Endothelial cell of umbilical vein (primary cell): ENCODE measurements around the gene ID2. TPM values are rescaled to one million over a fixed set of nuclear protein-coding genes. Genes with fewer than 3 reads are reported as not detected.

ENCODE experiments used
- BruUV-seq: library from RNA; stranded (reverse); fragments of 400-500 nt; replicated peaks from 2 replicates; lab custom pipeline; 2021; lab: Mats Ljungman, UMichigan
- CTCF ChIA-PET: fragments of 300-600, 350-600 bp; sonication (Branson Sonifier 250); formaldehyde crosslinking; loops from one replicate; lab custom pipeline; 2021; ENCODE audit warnings: antibody characterized with exemption, inconsistent platforms; lab: Charles Lee
- POLR2A ChIA-PET: fragments of 300-600, 350-600 bp; sonication (Branson Sonifier 250); formaldehyde crosslinking; loops from one replicate; lab custom pipeline; 2021; ENCODE audit warnings: antibody characterized with exemption, inconsistent platforms; lab: Charles Lee
- DNase-seq: peaks from one replicate; pipeline ENCODE4 v3.0.0-alpha.2; 2011; ENCODE audit warnings: low read depth, low spot score
- FAIRE-seq: peaks from 2 replicates; lab custom pipeline; 2011; peaks lifted over from hg19 to GRCh38; lab: Jason Lieb, UNC
- H2AFZ ChIP-seq: 2 replicates; pipeline ENCODE4 v1.6.0; 2012; ENCODE audit warnings: low read depth, low read length, control low read depth, inconsistent platforms
- H3K27ac ChIP-seq: 2 replicates; pipeline ENCODE4 v1.5.1; 2011; ENCODE audit warnings: low read depth, mild to moderate bottlenecking, control low read depth, low read length, moderate library complexity; ENCODE audit not compliant: insufficient read depth
- H3K27me3 ChIP-seq, 2 experiments: 2 replicates each; pipeline versions ENCODE4 v1.6.0 to v1.6.1; 2011; ENCODE audit warnings: low read length in 2 of 2, mixed read lengths in 1 of 2; ENCODE audit not compliant: control insufficient read depth in 2 of 2, insufficient read depth in 2 of 2
- H3K36me3 ChIP-seq, 2 experiments: 2 replicates in 1 of 2; 3 replicates in 1 of 2; pipeline ENCODE4 v1.5.1; 2011; ENCODE audit warnings: low read length in 2 of 2, mild to moderate bottlenecking in 1 of 2, moderate library complexity in 1 of 2; ENCODE audit not compliant: control insufficient read depth in 2 of 2, insufficient read depth in 2 of 2; ENCODE audit errors: extremely low read depth in 1 of 2
- H3K4me1 ChIP-seq: 3 replicates; pipeline ENCODE4 v1.5.1; 2011; ENCODE audit warnings: mild to moderate bottlenecking, low read length; ENCODE audit not compliant: control insufficient read depth, insufficient read depth; ENCODE audit errors: extremely low read depth
- H3K4me2 ChIP-seq: 2 replicates; pipeline ENCODE4 v1.6.1; 2011; ENCODE audit warnings: low read length, control low read depth, mixed read lengths; ENCODE audit not compliant: insufficient read depth
- H3K4me3 ChIP-seq, 3 experiments: fragments of 200-600 bp in 1 of 3; sonication (generic), shearing (Covaris generic) in 1 of 3; replicated peaks in 1 of 3; 2 replicates each; pipeline ENCODE4 v1.5.1; 2011 to 2016; ENCODE audit warnings: control low read depth in 3 of 3, low read length in 3 of 3, mild to moderate bottlenecking in 2 of 3, inconsistent platforms in 1 of 3, low read depth in 1 of 3, moderate library complexity in 1 of 3; ENCODE audit not compliant: insufficient read depth in 1 of 3
- H3K79me2 ChIP-seq: 2 replicates; pipeline ENCODE4 v1.6.0; 2012; ENCODE audit warnings: low read length, inconsistent platforms; ENCODE audit not compliant: control insufficient read depth, insufficient read depth
- H3K9ac ChIP-seq: replicated peaks from 2 replicates; pipeline ENCODE3; 2011; ENCODE audit warnings: low read length, control low read depth; ENCODE audit not compliant: insufficient read depth; ENCODE audit errors: extremely low read depth
- H3K9me1 ChIP-seq: replicated peaks from 3 replicates; pipeline ENCODE4 v1.6.0; 2011; ENCODE audit warnings: mild to moderate bottlenecking, low read length; ENCODE audit not compliant: control insufficient read depth, insufficient read depth; ENCODE audit errors: extremely low read depth
- H3K9me3 ChIP-seq: replicated peaks from 2 replicates; pipeline ENCODE4 v1.5.1; 2012; ENCODE audit warnings: low read length, inconsistent platforms; ENCODE audit not compliant: control insufficient read depth, insufficient read depth
- H4K20me1 ChIP-seq: replicated peaks from 2 replicates; pipeline ENCODE3; 2011; ENCODE audit warnings: mild to moderate bottlenecking, low read length; ENCODE audit not compliant: control insufficient read depth, insufficient read depth; ENCODE audit errors: extremely low read depth
- FOS ChIP-seq: IDR thresholded peaks from 2 replicates; pipeline ENCODE4 v1.6.1; 2011; ENCODE audit warnings: mild to moderate bottlenecking, low read length, moderate library complexity, borderline replicate concordance; ENCODE audit not compliant: insufficient read depth
- MYC ChIP-seq: IDR thresholded peaks from one replicate; pipeline ENCODE4 v1.6.1; 2011; ENCODE audit warnings: mild to moderate bottlenecking, low read depth, low read length
- POLR2A ChIP-seq: IDR thresholded peaks from 2 replicates; pipeline ENCODE4 v1.6.1; 2012; ENCODE audit warnings: low read depth, mild to moderate bottlenecking, control low read depth, low read length
- POLR2AphosphoS5 ChIP-seq: IDR thresholded peaks from 2 replicates; pipeline ENCODE4 v1.6.1; 2012; ENCODE audit warnings: low read depth, mild to moderate bottlenecking, control low read depth, low read length, moderate library complexity; ENCODE audit not compliant: insufficient read depth
- dilution Hi-C: fragments of 300-500 bp; cut with MboI; formaldehyde crosslinking; loops from one replicate; pipeline ENCODE4 v1.15.0; 2019; ENCODE audit warnings: low sequenced_read_pairs; ENCODE audit not compliant: extremely low pct_ligation_motif_present
- intact Hi-C: fragments of 100-400 bp; cut with micrococcal nuclease; formaldehyde crosslinking; loops from one replicate; pipeline ENCODE4 v1.10.0; 2022
- polyA plus RNA-seq, 4 experiments: library from polyadenylated mRNA; depleted of rRNA in 3 of 4; stranded (reverse) in 3 of 4; unstranded in 1 of 4; fragments of >200 nt; gene quantifications; 2 replicates each; pipeline versions ENCODE4 v1.2.1 to v1.2.3, GENCODE V29; 2011 to 2012; ENCODE audit warnings: missing spikeins in 1 of 4
- total RNA-seq: library from RNA; stranded (reverse); gene quantifications from 2 replicates; pipeline ENCODE4 v1.2.3, GENCODE V29; 2021
- TF ChIP-seq, protein P1 (sequence below): IDR thresholded peaks from 2 replicates; pipeline ENCODE4 v1.6.1; 2011; ENCODE audit not compliant: insufficient read depth, insufficient read length

ID2 gene
- total and polyA plus RNA-seq, 2 donors (not counting 3 experiments of a cell fraction or from before 2014, with no cell fraction given) = 4.1 to 29.1 TPM

DNA sequence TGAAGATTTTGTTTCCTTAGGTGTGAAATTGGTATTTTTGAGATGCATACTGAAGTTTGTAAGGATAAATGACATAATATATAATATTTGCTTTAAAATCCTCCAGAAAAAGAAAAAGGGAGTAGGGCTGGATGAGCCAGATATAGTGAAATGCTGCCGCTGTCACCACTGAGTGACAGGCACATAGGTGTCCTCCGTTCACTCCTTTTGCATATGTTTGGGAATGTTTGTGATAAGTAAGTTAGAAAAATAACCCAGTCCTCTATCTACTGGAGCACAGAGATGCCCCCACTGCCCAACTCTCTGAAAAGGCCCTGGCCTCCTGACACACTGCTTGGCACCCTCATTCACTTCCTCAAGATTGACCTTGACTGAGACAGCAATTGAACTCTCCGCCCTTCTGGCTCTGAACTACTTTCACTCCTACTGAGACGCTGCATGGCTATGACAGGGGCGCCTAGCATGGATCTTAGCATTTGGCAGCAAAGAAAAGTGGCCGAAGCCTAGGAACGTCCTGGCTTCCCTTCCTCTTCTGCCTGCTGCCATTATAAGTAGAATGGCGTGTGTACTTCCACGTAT, 10.1 kb downstream of the ID2 start:
- DNase-seq (no peak), FAIRE-seq (no peak)
- intact Hi-C loops = loop anchor here (5.0 kb wide), 1 partner anchor 445 kb away; no protein-coding TSS in a partner anchor
- Histone ChIP-seq H4K20me1 (no peaks in the 10 kb centered on the region), H3K27me3 (peaks cover 0 to 2% of the 10 kb centered on the region in 2 experiments), H3K4me2 (no peak overlapping the region), H3K4me3 (no peak overlapping the region), H3K9me3 (no peaks in the 10 kb centered on the region), H3K27ac (no peak overlapping the region), H3K4me1 (no peaks in the 10 kb centered on the region), H3K9ac (no peak overlapping the region), H3K9me1 (no peaks in the 10 kb centered on the region), H3K79me2 (no peaks in the 10 kb centered on the region), H3K36me3 (no peaks in the 10 kb centered on the region), H2AFZ (no peak overlapping the region)
- ChIA-PET POLR2A (no interaction called here), CTCF (no interaction called here)
- dilution Hi-C loops = no loop called here
- no peak for TF ChIP-seq FOS
- TF ChIP-seq, protein P1, sequence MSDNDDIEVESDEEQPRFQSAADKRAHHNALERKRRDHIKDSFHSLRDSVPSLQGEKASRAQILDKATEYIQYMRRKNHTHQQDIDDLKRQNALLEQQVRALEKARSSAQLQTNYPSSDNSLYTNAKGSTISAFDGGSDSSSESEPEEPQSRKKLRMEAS = no peak
- no TSS peak for BruUV-seq

DNA sequence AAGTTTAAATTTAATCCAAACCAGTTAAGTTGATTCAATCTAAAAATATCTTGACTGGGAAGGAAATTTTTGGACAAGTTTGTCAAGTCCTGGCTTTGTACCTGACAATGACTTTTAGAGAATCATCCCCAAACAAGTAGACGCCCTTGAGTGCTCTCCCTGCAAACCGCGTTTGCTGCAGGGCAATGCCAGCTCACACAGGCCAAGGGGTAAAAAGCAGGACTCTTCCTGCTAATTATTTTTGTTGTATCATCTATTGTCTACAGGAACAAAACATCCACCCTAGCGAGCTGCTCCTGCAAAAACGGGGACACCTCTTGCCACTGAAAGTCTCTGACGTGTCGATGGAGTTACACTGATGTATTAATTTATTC, 10.9 kb downstream of the ID2 start:
- no peaks in the 10 kb centered on the region for H3K9me3 ChIP-seq
- no peaks in the 10 kb centered on the region for H3K79me2 ChIP-seq
- no peak for FAIRE-seq
- no peak for TF ChIP-seq POLR2A
- no peak for TF ChIP-seq MYC
- TF ChIP-seq FOS = no peak
- no peak for TF ChIP-seq POLR2AphosphoS5
- no peak for DNase-seq
- dilution Hi-C loops (no loop called here), intact Hi-C loops (loop anchor here (1.0 to 5.0 kb wide), 2 partner anchors 69 to 445 kb away; no protein-coding TSS in a partner anchor)
- no peak overlapping the region for H3K9ac ChIP-seq
- no TSS peak for BruUV-seq
- CTCF ChIA-PET = interaction anchor here (0.7 to 1.5 kb wide), 9 partner anchors 10 to 1589 kb away, joined by 3 to 13 read pairs (median 5); partner anchors contain the start of gene ID2
- H3K36me3 ChIP-seq = no peaks in the 10 kb centered on the region
- H3K4me2 ChIP-seq = no peak overlapping the region
- H3K27me3 ChIP-seq = peaks cover 0 to 2% of the 10 kb centered on the region in 2 experiments
- H2AFZ ChIP-seq = no peak overlapping the region
- H3K9me1 ChIP-seq = no peaks in the 10 kb centered on the region
- no peak overlapping the region for H3K4me3 ChIP-seq
- H3K27ac ChIP-seq = no peak overlapping the region
- POLR2A ChIA-PET = interaction anchor here (1.4 kb wide), 1 partner anchor 11 kb away, joined by 5 read pairs; the partner anchor contains the start of gene ID2
- H4K20me1 ChIP-seq = no peaks in the 10 kb centered on the region
- H3K4me1 ChIP-seq = no peaks in the 10 kb centered on the region
